TTC549 (cell line): ENCODE results near the gene PCDHGA3.
"Not testable (repeated sequence)": the region's sequence is repeated elsewhere in the genome, so short reads cannot be mapped to it uniquely, and the experiment has no call there.

Source experiments
- FAIRE-seq: peaks from 2 replicates; lab custom pipeline; 2012; peaks lifted over from hg19 to GRCh38; lab: Jason Lieb, UNC

The PCDHGA3 gene

DNA sequence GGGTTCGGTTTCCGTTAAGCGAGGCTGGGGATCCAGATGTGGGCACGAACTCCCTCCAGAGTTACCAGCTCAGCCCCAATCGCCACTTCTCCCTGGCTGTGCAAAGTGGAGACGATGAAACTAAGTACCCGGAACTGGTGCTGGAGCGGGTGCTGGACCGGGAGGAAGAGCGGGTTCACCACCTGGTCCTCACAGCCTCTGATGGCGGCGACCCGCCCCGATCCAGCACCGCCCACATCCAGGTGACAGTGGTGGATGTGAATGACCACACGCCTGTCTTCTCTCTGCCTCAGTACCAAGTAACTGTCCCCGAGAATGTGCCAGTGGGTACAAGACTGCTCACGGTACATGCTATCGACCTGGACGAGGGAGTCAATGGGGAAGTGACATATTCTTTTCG, 39.7 kb downstream of the PCDHGA3 start:
- no peak for FAIRE-seq

GRCh38 chr5:141384471-141385267, 41.0 kb downstream of the PCDHGA3 start:
- no peak for FAIRE-seq

DNA sequence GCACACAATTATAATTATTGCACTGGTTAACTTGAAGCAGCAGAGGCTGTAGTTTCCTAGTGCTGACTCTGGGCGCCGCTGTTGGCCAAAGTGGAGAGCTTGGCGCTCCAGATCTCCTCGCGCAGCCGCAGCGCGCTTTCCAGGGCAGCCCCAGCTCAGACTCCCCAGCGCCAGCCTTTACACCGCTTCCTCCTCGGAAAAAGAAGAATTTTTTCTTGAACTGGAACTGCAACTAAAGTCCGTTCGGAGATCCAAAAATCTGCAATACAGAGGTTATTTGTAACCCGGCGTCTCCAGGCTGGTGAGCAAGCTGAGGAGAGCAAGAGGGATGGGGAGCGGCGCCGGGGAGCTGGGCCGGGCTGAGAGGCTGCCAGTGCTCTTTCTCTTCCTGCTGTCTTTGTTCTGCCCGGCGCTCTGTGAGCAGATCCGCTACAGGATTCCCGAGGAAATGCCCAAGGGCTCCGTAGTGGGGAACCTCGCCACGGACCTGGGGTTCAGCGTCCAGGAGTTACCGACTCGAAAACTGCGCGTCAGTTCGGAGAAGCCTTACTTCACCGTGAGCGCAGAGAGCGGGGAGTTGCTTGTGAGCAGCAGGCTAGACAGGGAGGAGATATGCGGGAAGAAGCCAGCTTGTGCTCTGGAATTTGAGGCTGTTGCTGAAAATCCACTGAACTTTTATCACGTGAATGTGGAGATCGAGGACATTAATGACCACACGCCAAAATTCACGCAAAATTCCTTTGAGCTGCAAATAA, 44.1 kb downstream of the PCDHGA3 start, which contains the start of gene PCDHGB4:
PCDHGB4 (plus strand) TSS at position 142 of the 755 bp plus-strand sequence; CDS start at position 329, 187 bp downstream.
- FAIRE-seq, result not testable (repeated sequence)

DNA sequence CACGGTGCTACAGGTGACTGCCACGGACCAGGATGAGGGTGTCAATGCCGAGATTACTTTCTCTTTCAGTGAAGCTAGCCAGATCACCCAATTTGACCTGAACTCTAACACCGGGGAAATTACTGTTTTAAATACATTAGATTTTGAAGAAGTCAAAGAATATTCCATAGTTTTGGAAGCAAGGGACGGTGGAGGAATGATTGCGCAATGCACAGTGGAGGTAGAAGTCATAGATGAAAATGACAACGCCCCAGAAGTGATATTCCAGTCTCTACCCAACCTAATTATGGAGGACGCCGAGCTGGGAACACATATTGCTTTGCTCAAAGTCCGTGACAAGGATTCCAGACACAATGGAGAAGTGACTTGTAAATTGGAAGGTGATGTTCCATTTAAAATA, 45.0 kb downstream of the PCDHGA3 start:
- FAIRE-seq, result no peak

DNA sequence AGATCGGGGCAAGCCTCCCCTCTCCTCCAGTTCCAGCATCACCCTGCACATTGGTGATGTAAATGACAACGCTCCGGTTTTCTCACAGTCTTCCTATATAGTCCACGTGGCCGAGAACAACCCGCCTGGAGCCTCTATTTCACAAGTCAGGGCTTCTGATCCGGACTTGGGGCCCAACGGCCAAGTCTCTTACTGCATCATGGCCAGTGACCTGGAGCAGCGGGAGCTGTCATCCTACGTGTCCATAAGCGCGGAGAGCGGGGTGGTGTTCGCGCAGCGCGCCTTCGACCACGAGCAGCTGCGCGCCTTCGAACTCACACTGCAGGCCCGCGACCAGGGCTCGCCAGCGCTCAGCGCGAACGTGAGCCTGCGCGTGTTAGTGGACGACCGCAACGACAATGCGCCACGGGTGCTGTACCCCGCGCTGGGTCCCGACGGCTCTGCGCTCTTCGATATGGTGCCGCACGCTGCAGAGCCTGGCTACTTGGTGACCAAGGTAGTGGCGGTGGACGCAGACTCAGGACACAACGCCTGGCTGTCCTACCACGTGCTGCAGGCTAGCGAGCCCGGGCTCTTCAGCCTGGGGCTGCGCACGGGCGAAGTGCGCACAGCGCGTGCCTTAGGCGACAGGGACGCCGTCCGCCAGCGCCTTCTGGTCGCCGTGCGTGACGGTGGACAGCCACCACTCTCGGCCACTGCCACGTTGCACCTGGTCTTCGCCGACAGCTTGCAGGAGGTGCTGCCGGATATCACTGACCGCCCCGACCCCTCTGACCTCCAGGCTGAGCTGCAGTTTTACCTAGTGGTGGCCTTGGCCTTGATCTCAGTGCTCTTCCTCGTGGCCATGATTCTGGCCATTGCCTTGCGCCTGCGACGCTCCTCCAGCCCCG, 45.8 kb downstream of the PCDHGA3 start:
- no peak for FAIRE-seq

- no peak for FAIRE-seq
Measured at GRCh38 chr5:141392429-141393198, 49.0 kb downstream of the PCDHGA3 start, which contains the start of gene PCDHGA8. Gene PCDHGA8, plus strand, starts transcription at chr5:141392633. Its CDS starts 181 bp downstream, at chr5:141392814.

- FAIRE-seq, result no peak
Measured at GRCh38 chr5:141393267-141393666, 49.6 kb downstream of the PCDHGA3 start.

DNA sequence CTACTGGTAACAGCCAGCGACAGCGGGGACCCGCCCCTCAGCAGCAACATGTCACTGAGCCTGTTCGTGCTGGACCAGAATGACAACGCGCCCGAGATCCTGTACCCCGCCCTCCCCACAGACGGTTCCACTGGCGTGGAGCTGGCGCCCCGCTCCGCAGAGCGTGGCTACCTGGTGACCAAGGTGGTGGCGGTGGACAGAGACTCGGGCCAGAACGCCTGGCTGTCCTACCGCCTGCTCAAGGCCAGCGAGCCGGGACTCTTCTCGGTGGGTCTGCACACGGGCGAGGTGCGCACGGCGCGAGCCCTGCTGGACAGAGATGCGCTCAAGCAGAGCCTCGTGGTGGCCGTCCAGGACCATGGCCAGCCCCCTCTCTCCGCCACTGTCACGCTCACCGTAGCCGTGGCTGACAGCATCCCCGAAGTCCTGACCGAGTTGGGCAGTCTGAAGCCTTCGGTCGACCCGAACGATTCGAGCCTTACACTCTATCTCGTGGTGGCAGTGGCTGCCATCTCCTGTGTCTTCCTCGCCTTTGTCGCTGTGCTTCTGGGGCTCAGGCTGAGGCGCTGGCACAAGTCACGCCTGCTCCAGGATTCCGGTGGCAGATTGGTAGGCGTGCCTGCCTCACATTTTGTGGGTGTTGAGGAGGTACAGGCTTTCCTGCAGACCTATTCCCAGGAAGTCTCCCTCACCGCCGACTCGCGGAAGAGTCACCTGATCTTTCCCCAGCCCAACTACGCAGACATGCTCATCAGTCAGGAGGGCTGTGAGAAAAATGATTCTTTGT, 51.0 kb downstream of the PCDHGA3 start:
- not testable (repeated sequence) for FAIRE-seq
